ENCODE data around the gene SNAI1.

Gene SNAI1

DNA sequence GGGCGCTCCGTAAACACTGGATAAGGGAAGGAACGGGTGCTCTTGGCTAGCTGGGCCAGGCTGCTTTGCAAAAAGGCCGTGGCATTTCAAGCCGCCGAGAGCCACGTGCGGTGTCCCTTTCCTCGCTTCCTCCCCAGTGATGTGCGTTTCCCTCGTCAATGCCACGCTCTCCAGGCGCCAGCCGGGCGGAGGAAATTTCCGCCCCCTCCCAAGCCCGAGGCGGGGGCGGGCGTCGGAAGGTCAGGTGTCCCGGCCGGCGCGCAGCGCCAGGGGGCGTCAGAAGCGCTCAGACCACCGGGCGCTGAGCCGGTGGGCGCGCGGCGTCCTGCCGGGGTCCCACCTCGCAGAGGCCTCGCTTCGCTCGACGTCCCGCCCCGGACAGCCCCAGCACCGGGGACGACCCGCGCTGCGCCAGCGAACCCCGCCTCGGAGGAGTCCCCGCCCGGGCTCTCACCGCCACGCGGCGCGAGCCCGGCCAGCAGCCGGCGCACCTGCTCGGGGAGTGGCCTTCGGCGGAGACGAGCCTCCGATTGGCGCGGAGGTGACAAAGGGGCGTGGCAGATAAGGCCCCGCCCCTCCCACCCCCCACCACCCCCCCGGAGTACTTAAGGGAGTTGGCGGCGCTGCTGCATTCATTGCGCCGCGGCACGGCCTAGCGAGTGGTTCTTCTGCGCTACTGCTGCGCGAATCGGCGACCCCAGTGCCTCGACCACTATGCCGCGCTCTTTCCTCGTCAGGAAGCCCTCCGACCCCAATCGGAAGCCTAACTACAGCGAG, at the start of gene SNAI1:
Gene SNAI1, plus strand, starts transcription at position 635 of the 777 bp plus-strand sequence. Its CDS starts 80 bp downstream, at position 715.
- H3K27me3 Mint-ChIP-seq, result peaks cover 69% of the 10 kb centered on the region
- CTCF ChIA-PET, result interaction anchor here (4.0 to 16.8 kb wide), 2 partner anchors 89 to 187 kb away, joined by 33 to 317 read pairs; no protein-coding TSS in a partner anchor
- DNase-seq, result peak; percentile 88
- no peak within 1 kb of the TSS for H3K27ac Mint-ChIP-seq
- H3K4me1 Mint-ChIP-seq, result peaks cover 30% of the 10 kb centered on the region
- peak within 1 kb of the TSS; percentile 44 for H3K4me3 Mint-ChIP-seq
- H3K36me3 Mint-ChIP-seq, result no peaks in the 10 kb centered on the region
- H3K9me3 Mint-ChIP-seq, result no peaks in the 10 kb centered on the region

DNA sequence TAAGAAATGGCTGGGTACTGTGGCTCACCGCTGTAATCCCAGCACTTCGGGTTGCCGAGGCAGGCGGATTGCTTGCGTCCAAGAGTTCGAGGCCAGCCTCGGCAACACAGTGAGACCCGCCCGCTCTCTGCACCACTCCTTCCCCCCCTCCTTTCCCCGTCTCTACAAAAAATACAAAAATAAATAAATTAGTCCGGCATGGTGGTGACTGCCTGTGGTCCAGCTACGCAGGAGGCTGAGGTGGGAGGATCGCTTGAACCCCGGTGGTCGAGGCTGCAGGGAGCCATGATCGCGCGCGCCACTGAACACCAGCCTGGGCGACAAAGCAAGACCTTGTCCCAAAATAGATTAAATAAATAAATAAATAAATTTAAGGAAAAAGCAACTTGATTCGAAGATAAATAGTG, 47.0 kb upstream of the SNAI1 start:
- CTCF ChIA-PET, result interaction anchor here (1.6 kb wide), 1 partner anchor 47 kb away, joined by 3 read pairs; no protein-coding TSS in a partner anchor
- Mint-ChIP-seq H3K27me3 (peaks cover 5% of the 10 kb centered on the region), H3K27ac (peak overlapping the region; percentile 68), H3K4me1 (peaks cover 49% of the 10 kb centered on the region), H3K36me3 (peaks cover 20% of the 10 kb centered on the region), H3K4me3 (peak overlapping the region; percentile 99), H3K9me3 (no peaks in the 10 kb centered on the region)
- DNase-seq, result no peak

DNA sequence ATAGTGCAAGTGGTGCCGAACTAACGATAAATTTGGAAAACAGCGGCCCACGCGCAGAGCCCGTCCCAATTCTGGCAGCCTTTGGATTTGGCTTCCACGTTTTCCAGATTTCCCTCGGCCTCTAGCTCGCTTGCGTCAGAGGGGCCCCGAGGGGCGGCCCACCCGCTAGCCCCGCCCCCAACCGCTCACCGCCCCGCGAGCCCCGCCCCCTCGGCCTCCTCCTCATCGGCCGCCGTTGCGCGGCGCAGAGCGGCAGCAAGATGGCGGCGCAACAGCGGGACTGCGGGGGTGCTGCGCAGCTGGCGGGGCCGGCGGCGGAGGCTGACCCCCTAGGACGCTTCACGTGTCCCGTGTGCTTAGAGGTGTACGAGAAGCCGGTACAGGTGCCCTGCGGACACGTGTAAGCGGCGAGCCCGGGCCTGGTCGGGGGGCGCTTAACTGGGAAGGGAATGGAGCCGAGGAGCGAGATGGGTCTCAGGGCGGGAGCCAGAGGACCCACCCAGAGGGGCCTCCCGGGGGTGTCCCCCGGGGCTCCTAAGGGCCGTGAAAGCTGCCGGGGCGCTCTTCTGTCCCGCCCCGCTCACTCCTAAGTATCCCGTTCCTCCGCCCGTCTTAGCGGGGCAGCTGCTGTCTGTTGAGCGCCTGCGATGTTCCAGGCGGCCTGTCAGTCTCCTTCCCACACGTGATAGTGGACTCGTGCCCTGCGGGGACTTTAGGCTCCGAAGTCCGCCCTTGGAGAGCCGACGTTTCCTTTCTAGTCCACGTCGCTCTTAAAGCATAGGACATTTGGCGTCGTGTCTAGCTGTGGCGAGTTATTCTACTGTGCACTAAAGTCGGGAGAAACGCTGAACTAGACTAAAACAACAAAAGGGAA, 46.4 kb upstream of the SNAI1 start, which contains the start of gene RNF114:
Gene RNF114, plus strand, starts transcription at position 245 of the 874 bp plus-strand sequence. Its CDS starts 16 bp downstream, at position 261.
- Mint-ChIP-seq H3K4me3 (peak within 1 kb of the TSS; percentile 99), H3K27me3 (peaks cover 5% of the 10 kb centered on the region), H3K4me1 (peaks cover 55% of the 10 kb centered on the region), H3K36me3 (peaks cover 26% of the 10 kb centered on the region), H3K9me3 (no peaks in the 10 kb centered on the region), H3K27ac (peak within 1 kb of the TSS; percentile 93)
- CTCF ChIA-PET, result interaction anchor here (1.2 to 1.6 kb wide), 2 partner anchors 17 to 48 kb away, joined by 3 read pairs; no protein-coding TSS in a partner anchor
- peak; percentile 91 for DNase-seq

DNA sequence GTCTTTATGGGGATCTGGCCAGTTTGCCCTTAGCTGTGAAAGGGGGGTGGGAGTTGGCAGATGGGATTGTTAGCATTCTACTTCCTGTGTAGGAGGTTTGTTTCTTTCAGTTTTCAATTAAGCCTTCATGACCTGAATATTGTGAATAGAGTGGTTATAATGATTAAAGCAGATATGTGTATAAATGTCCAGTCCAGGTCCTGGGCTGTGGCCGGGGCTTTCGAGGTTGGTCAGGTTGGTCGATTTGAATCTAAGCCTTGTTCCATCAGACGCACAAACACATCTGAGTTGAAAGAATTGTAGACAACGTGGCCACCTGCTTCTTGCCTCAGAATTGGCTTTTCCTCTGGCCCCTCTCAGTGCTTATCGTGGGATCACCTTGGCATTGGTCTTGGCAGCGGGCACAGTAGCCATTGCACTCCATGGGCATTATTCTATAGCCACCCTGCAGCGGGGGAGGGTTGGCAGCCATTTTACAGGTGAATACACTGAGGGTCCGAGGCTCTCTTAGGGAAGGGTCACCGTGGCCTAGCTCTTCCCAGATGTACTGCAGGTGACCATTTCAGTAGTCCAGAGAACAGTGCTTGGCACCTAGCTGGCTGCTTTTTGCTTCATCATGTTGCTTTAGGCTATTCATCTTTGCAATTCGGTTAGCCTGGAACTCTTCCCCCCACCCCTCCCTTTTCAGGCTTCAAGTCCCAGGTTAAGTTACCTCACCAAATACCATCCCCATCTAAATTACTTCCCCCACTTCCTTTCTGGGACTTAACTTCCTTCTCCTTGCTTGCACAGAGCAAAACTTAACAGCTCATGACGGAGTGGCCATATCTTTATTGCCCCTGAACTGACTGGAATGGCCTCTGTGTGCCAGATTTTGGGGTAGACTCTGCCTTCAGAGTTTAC, 45.5 kb upstream of the SNAI1 start:
- Mint-ChIP-seq H3K4me3 (peak overlapping the region; percentile 99), H3K27ac (peak overlapping the region; percentile 93), H3K36me3 (peaks cover 30% of the 10 kb centered on the region), H3K9me3 (no peaks in the 10 kb centered on the region), H3K27me3 (peaks cover 2% of the 10 kb centered on the region), H3K4me1 (peaks cover 58% of the 10 kb centered on the region)
- DNase-seq, result no peak
- CTCF ChIA-PET, result interaction anchor here (1.2 kb wide), 2 partner anchors 16 to 41 kb away, joined by 3 to 5 read pairs; no protein-coding TSS in a partner anchor

DNA sequence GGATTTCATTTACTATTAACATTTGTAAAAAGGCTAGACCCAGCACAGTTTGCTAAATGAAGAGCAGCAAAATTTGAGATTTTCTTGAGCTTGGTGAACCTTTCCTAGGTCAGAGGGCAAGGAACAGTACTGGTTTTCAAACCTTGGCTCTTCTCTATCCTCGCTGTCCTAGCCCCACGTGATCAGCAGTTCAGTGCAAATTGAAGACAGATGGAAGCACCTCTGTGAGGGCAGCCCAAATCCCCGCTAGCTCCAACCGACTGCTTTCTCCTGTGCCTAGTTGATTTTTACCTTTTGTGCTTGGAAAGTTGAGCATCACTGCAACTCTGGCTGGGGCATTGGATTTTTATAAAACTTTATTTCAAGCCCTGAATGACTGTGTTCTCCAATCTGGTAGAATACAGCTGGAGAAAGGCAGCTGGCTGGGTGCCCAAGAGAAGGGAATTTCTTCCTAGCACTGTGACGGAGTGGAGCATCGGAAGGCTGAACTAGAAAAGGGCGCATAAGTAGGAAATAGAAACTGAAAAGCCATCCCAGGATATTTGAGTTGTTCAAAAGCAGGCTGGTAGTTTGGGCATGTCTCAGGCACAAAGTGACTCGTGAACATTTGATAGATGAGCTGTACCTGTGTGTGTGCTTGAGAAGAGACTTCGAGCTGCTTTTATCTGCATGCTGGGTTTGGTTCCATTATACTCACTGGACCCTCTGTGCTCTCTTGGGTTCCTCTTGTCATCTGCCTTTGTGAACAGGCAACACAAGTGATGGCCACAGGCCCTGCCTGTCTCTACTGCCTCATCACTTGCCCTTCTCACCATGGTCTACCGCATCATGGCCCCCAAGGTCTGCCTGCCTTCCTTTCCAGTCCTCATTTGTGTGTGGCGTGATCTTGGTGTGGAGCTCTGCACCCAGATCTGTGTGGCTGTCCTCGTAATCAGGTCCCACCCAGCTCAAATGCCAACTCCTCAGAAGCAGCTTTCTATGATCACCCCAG, 44.3 kb upstream of the SNAI1 start:
- no peak for DNase-seq
- CTCF ChIA-PET, result interaction anchor here (1.2 kb wide), 1 partner anchor 40 kb away, joined by 5 read pairs; no protein-coding TSS in a partner anchor
- H3K27ac Mint-ChIP-seq, result no peak overlapping the region
- H3K36me3 Mint-ChIP-seq, result peaks cover 35% of the 10 kb centered on the region
- no peaks in the 10 kb centered on the region for H3K9me3 Mint-ChIP-seq
- peaks cover 58% of the 10 kb centered on the region for H3K4me1 Mint-ChIP-seq
- peak overlapping the region; percentile 99 for H3K4me3 Mint-ChIP-seq
- no peaks in the 10 kb centered on the region for H3K27me3 Mint-ChIP-seq

DNA sequence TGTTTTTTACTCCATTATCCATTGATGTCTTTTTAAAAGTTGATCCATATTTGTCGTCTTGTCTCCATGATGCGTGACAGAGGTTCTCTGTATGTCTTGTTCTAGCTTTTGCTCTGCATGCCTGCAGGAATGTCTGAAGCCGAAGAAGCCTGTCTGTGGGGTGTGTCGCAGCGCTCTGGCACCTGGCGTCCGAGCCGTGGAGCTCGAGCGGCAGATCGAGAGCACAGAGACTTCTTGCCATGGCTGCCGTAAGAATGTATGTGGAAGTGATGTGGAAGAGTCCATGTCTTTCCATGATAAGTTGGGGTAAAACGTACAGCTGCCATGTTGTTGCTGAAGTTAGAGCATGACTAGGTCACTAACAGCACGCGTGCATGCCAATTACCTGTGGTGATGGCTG, 41.3 kb upstream of the SNAI1 start:
- H3K36me3 Mint-ChIP-seq, result peaks cover 52% of the 10 kb centered on the region
- peaks cover 42% of the 10 kb centered on the region for H3K4me1 Mint-ChIP-seq
- H3K27me3 Mint-ChIP-seq, result no peaks in the 10 kb centered on the region
- H3K27ac Mint-ChIP-seq, result no peak overlapping the region
- H3K9me3 Mint-ChIP-seq, result no peaks in the 10 kb centered on the region
- no peak for DNase-seq
- CTCF ChIA-PET, result interaction anchor here (0.6 kb wide), 1 partner anchor 97 kb away, joined by 3 read pairs; no protein-coding TSS in a partner anchor
- no peak overlapping the region for H3K4me3 Mint-ChIP-seq

DNA sequence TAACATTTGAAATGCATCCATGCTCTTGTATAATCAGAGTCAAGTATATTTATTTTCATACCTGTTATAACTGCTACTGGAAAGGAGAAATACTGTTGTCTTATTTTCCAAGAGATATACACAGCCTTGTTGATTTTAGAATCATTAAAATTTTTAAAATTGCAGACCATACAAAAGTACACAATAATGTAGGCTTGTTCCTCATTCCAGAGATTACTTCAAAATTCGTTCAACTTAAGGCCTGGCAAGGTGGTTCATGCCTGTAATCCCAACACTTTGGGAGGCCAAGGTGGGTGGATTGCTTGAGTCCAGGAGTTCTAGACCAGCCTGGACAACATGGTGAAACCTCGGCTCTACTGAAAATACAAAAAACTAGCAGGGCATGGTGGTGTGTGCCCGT, 40.5 kb upstream of the SNAI1 start:
- DNase-seq, result no peak
- no peak overlapping the region for H3K27ac Mint-ChIP-seq
- CTCF ChIA-PET, result no interaction called here
- peaks cover 35% of the 10 kb centered on the region for H3K4me1 Mint-ChIP-seq
- no peak overlapping the region for H3K4me3 Mint-ChIP-seq
- peaks cover 58% of the 10 kb centered on the region for H3K36me3 Mint-ChIP-seq
- H3K27me3 Mint-ChIP-seq, result no peaks in the 10 kb centered on the region
- no peaks in the 10 kb centered on the region for H3K9me3 Mint-ChIP-seq

DNA sequence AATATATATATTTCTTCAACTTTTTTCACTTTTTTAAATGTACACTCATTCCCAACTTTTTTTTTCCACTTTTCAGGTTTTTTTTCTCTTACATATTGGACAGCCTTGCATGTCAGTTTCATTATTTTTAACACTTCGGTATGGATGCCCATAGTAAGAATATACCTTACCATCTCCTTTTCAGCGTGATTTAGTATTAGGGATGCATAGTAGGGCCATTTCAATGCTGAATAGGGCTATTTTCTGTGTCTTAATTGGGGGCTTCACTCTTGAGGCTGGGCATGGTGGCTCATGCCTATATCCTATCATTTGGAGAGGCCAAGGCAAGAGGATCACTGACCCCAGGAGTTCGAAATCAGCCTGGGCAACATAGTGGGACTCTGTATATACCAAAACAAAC, 39.8 kb upstream of the SNAI1 start:
- H3K27ac Mint-ChIP-seq, result no peak overlapping the region
- peaks cover 29% of the 10 kb centered on the region for H3K4me1 Mint-ChIP-seq
- H3K27me3 Mint-ChIP-seq, result no peaks in the 10 kb centered on the region
- H3K9me3 Mint-ChIP-seq, result no peaks in the 10 kb centered on the region
- no peak for DNase-seq
- peaks cover 60% of the 10 kb centered on the region for H3K36me3 Mint-ChIP-seq
- no peak overlapping the region for H3K4me3 Mint-ChIP-seq
- CTCF ChIA-PET, result no interaction called here

DNA sequence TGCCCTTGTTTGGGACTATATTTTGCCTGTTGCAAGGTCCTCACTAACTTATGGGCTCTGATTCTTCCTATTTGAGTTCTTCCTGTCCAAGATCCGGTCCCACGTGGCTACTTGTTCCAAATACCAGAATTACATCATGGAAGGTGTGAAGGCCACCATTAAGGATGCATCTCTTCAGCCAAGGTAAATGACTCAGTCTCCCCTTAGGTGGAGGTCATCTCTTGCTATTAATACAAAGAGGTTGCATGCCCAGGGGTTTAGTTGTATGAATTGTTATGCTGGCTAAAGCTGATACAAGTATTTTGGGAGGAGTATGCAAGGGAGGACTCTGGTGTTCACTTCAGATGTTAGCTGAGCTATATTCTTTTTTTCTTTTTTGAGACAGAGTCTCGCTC, 37.5 kb upstream of the SNAI1 start:
- DNase-seq, result no peak
- H3K36me3 Mint-ChIP-seq, result peaks cover 57% of the 10 kb centered on the region
- no peak overlapping the region for H3K27ac Mint-ChIP-seq
- H3K27me3 Mint-ChIP-seq, result no peaks in the 10 kb centered on the region
- H3K4me1 Mint-ChIP-seq, result peaks cover 11% of the 10 kb centered on the region
- H3K4me3 Mint-ChIP-seq, result no peak overlapping the region
- CTCF ChIA-PET, result interaction anchor here (1.2 kb wide), 1 partner anchor 34 kb away, joined by 5 read pairs; no protein-coding TSS in a partner anchor
- no peaks in the 10 kb centered on the region for H3K9me3 Mint-ChIP-seq

DNA sequence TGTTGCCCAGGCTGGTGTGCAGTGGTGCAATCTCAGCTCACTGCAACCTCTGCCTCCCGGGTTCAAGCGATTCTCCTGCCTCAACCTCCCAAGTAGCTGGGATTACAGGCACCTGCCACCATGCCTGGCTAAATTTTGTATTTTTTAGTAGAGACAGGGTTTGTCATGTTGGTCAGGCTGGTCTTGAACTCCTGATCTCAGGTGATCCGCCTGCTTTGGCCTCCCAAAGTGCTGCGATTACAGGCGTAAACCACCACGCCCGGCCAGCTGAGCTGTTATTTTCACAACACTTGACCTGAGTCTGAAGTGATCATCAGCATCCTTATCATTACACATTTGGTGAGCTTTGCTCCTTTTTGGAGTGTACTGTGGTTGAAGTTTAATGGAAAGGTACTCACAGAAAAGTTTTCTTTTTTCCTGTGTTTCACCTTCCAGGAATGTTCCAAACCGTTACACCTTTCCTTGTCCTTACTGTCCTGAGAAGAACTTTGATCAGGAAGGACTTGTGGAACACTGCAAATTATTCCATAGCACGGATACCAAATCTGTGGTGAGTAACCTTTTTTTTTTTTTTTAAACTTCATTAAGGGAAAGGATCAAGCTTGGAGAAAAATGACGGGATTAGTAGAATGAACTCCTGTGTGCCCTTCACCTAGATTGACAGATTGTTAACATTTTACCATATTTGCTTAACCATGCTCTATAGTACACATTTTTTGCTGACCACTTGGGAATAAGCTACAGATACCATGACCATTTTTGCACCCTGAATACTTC, 36.9 kb upstream of the SNAI1 start:
- Mint-ChIP-seq H3K36me3 (peaks cover 61% of the 10 kb centered on the region), H3K4me1 (peaks cover 10% of the 10 kb centered on the region), H3K4me3 (no peak overlapping the region), H3K27ac (no peak overlapping the region), H3K27me3 (no peaks in the 10 kb centered on the region), H3K9me3 (no peaks in the 10 kb centered on the region)
- CTCF ChIA-PET, result no interaction called here
- no peak for DNase-seq

DNA sequence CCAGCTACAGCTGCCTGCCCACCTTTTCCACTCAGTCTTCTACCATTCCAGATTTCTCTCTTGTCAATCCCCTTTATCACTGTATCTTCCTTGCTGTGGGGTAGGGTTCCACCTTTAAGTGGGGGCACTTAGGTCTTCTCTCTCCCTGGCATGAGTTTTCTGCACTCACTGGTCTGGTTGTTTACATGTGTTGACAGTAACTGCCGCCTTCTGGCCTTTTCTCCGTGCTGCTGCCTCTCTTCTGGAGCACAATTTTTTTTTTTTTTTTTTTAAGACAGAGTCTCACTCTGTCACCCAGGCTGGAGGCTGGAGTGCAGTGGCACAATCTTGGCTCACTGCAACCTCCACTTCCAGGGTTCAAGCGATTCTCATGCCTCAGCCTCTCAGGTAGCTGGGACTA, 34.6 kb upstream of the SNAI1 start:
- H3K9me3 Mint-ChIP-seq, result no peaks in the 10 kb centered on the region
- DNase-seq, result peak; percentile 0
- peaks cover 2% of the 10 kb centered on the region for H3K4me1 Mint-ChIP-seq
- H3K27ac Mint-ChIP-seq, result no peak overlapping the region
- CTCF ChIA-PET, result no interaction called here
- no peak overlapping the region for H3K4me3 Mint-ChIP-seq
- peaks cover 63% of the 10 kb centered on the region for H3K36me3 Mint-ChIP-seq
- H3K27me3 Mint-ChIP-seq, result no peaks in the 10 kb centered on the region

Data from activated naive CD4-positive, alpha-beta T cell treated with anti-CD3 and anti-CD28 coated beads, Interleukin-2, amount 10 ng/mL, durations not matched to agents 7 days and 5 days (primary cell).